WERI-Rb-1 (cell line): Measurements from ENCODE around the gene PEMT.

Source experiments
- DNase-seq: peaks from one replicate; pipeline ENCODE4 v3.0.0-alpha.2; 2020
- H3K27ac ChIP-seq: fragments of 250-450 bp; sonication (Bioruptor Pico); 2 replicates; pipeline ENCODE4 v1.5.1; 2020; ENCODE audit warnings: mild to moderate bottlenecking, moderate library complexity
- H3K27me3 ChIP-seq: fragments of 250-450 bp; sonication (Bioruptor Pico); 2 replicates; pipeline ENCODE4 v1.5.1; 2021; ENCODE audit warnings: mild to moderate bottlenecking, low read depth, moderate library complexity; ENCODE audit not compliant: insufficient read depth, severe bottlenecking
- H3K36me3 ChIP-seq: fragments of 250-450 bp; sonication (Bioruptor Pico); 2 replicates; pipeline ENCODE4 v1.5.1; 2020; ENCODE audit warnings: mild to moderate bottlenecking, moderate library complexity
- H3K4me3 ChIP-seq: 2 replicates; pipeline ENCODE4 v1.5.1; 2011; ENCODE audit warnings: low read depth, mild to moderate bottlenecking, control low read depth, low read length
- H3K9me3 ChIP-seq: fragments of 250-450 bp; sonication (Bioruptor Pico); 2 replicates; pipeline ENCODE4 v1.5.1; 2021; ENCODE audit warnings: mild to moderate bottlenecking, moderate library complexity; ENCODE audit not compliant: severe bottlenecking
- CTCF ChIP-seq: IDR thresholded peaks from 2 replicates; pipeline ENCODE4 v1.5.1; 2011; ENCODE audit warnings: low read depth, mild to moderate bottlenecking, control low read depth, inconsistent platforms, low read length

The PEMT gene

GRCh38 chr17:17553217-17554195 lies 38.0 kb downstream of the PEMT start:
- H3K27me3 ChIP-seq, result no peaks in the 10 kb centered on the region
- no peak for TF ChIP-seq CTCF
- no peak overlapping the region for H3K4me3 ChIP-seq
- no peaks in the 10 kb centered on the region for H3K9me3 ChIP-seq
- no peak overlapping the region; the same call in 1 of the 2 replicates for H3K27ac ChIP-seq
- H3K36me3 ChIP-seq, result no peaks in the 10 kb centered on the region
- DNase-seq, result no peak

- peak overlapping the region; percentile 27; the same call in 1 of the 2 replicates for H3K27ac ChIP-seq
- no peak for TF ChIP-seq CTCF
- peak; percentile 54 for DNase-seq
- no peak overlapping the region for H3K4me3 ChIP-seq
- H3K27me3 ChIP-seq, result no peaks in the 10 kb centered on the region
- H3K36me3 ChIP-seq, result no peaks in the 10 kb centered on the region
- no peaks in the 10 kb centered on the region for H3K9me3 ChIP-seq
Observed at GRCh38 chr17:17552351-17553216, 38.9 kb downstream of the PEMT start.

GRCh38 chr17:17551361-17551760 lies 40.1 kb downstream of the PEMT start:
- no peak overlapping the region for H3K27ac ChIP-seq
- no peaks in the 10 kb centered on the region for H3K9me3 ChIP-seq
- TF ChIP-seq CTCF, result no peak
- DNase-seq, result no peak
- no peaks in the 10 kb centered on the region for H3K36me3 ChIP-seq
- H3K27me3 ChIP-seq, result no peaks in the 10 kb centered on the region
- H3K4me3 ChIP-seq, result no peak overlapping the region

- no peaks in the 10 kb centered on the region for H3K36me3 ChIP-seq
- H3K27me3 ChIP-seq, result no peaks in the 10 kb centered on the region
- H3K27ac ChIP-seq, result no peak overlapping the region
- TF ChIP-seq CTCF, result no peak
- DNase-seq, result no peak
- no peak overlapping the region for H3K4me3 ChIP-seq
- no peaks in the 10 kb centered on the region for H3K9me3 ChIP-seq
Observed at GRCh38 chr17:17549732-17550366, 41.7 kb downstream of the PEMT start.

GRCh38 chr17:17548044-17548443 lies 43.5 kb downstream of the PEMT start:
- Histone ChIP-seq H3K4me3 (no peak overlapping the region), H3K27me3 (no peaks in the 10 kb centered on the region), H3K36me3 (no peaks in the 10 kb centered on the region), H3K27ac (no peak overlapping the region), H3K9me3 (no peaks in the 10 kb centered on the region)
- TF ChIP-seq CTCF, result no peak
- DNase-seq, result no peak
